ENCODE measurements around the gene MYL11. TPM values are rescaled to one million over a fixed set of nuclear protein-coding genes. Genes with fewer than 3 reads are reported as not detected.

Gene MYL11
- total RNA-seq, 1 donor from 2014 or later, result not detected

DNA sequence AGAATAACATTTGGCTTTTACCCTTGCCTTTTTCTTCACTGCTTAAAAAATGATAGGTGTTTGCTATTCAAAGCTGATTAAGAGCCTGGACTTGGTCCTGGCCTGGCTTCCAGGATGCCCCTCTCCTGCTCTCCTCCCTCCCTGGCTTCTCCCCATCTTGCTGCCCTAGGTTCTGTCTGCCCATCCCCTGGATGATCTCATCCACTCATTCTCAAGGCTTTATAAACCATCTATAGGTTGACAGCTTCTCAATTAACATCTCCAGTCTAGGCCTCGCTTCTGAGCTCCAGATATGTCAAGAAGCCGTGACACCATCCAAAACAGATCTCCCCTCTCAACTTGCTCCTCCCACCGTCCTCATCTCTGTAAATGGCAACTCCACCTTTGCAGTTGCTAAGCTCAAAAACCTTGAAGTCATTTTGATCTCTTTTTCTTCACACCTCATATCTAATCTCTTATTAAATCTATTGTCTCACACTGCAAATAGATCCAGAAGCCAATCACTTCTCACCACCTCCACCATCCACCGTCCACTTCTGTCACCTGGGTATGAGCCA, 41.5 kb downstream of the MYL11 start:
- no peak for ATAC-seq
- DNase-seq (ENCODE audit: low spot score), result no peak

DNA sequence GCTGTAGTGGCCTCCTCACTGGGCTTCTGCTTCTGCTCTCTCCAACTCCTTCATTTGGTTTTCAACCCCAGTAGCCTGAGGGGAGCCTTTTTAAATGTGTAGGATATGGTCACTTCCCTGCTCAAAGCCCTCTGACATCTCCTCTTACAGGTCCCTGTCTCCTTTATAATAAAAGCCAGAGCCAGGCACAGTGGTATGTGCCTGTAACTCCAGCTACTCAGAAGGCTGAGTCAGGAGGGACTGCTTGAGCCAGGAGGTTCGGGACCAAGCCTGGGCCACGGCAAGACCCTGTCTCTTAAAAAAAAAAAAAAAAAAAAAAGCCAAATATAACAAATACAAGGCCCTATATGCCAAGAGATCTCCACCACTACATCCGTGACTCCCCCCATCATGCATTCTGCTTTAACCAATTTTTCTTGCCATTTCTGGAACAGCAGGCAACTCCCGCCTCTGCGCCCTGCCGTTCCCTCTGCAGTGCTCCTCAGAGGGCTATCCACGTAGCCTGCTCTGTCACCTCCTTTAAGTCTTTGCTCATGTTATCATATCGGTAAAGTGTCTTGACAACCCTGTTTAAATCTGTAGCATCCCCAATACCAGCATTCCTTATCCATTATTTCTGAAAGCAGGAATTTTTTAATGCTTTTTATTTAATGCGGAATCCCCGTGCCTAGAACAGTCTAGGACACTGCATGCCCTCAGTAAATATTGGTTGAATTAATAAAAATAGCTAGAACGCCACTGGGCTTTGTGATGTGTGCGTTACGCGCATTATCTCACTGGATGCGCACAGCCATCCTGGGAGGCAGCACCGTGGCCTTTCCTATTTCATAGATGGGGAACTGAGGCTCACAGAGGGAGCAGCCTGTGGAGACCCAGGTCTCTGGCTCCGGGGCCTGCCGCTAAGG, 42.3 kb downstream of the MYL11 start:
- DNase-seq (ENCODE audit: low spot score) (no peak), ATAC-seq (no peak)

- peak; percentile 93 for DNase-seq (ENCODE audit: low spot score)
- peak; percentile 92 for ATAC-seq
Measured at GRCh38 chr16:30417529-30418349, 43.1 kb downstream of the MYL11 start.

DNA sequence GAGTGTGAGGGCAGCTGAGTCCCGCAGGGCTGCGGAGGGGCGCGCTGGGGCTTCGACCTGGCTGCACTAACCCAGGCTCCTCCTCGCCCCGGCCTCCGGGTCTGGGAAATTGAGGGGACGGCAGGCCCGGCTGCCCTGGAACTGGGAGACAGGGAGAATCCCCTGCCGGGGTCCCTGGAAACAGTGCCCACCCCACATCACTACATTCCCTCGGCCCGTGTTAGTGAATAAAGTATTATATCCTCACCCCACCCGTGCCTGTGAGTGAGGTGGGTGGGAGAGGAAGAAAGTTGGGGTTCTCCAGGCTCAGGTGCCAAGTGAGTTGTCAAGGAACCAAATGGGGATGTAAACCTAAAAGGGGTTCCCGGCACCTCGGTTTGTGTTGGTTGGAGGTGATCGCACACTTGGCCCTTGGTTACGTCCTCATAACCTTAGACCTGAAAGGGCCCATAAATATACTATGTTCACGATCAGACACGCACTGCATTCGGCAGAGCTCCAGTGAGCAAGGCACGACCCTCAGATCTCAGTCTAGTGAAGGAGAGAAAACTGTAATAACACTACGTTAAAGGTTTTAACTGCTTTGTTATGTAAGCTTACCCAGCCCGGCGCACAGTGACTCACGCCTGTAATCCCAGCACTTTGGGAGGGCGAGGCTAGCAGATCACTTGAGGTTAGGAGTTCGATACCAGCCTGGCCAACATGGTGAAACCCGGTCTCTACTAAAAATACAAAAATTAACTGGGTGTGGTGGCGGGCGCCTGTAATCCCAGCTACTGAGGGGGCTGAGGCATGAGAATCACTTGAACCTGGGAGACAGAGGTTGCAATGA, 44.0 kb downstream of the MYL11 start:
- DNase-seq (ENCODE audit: low spot score), result no peak
- ATAC-seq, result no peak

DNA sequence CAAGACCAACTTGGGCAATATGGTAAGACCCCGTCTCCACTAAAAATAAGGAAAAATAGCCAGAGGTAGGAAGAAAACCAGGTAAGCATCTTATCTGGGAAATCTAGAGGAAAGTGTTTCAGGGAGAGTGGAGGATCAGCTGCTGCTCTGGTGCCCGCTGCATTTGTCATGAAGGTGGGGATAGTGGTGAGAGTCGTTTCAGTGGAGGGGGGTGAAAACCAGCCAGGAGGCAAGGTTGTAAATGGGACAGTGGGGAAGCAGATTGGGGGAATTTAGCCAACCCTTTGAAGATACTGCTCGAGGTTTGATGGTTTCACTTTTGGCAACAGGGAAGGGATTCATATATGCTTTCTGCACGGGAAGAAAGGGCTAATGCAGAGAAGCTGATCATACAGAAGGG, 46.4 kb downstream of the MYL11 start:
- DNase-seq (ENCODE audit: low spot score), result no peak
- no peak for ATAC-seq

Other genes starting within 250 kb of the MYL11 start
- 8.5 TPM for gene CORO1A, start 191.2 kb upstream of the MYL11 start, total RNA-seq
- 21.7 TPM for gene BOLA2B, start 181.1 kb upstream of the MYL11 start, total RNA-seq
- 77.1 TPM for gene SLX1A, start 180.9 kb upstream of the MYL11 start, total RNA-seq
- gene SULT1A3, start 175.5 kb upstream of the MYL11 start, total RNA-seq, result 22.8 TPM
- gene NPIPB13, start 126.3 kb upstream of the MYL11 start, total RNA-seq, result 6.2 TPM
- gene CD2BP2, start 19.5 kb upstream of the MYL11 start, total RNA-seq, result 15.4 TPM
- gene TBC1D10B, start 4.3 kb upstream of the MYL11 start, total RNA-seq, result 14.1 TPM
- 1.4 TPM for gene SEPTIN1, start 7.8 kb downstream of the MYL11 start, total RNA-seq
- 5.4 TPM for gene ZNF48, start 20.6 kb downstream of the MYL11 start, total RNA-seq
- gene ZNF771, start 32.8 kb downstream of the MYL11 start, total RNA-seq, result 13.5 TPM
- 11.1 TPM for gene DCTPP1, start 55.2 kb downstream of the MYL11 start, total RNA-seq
- 199 TPM for gene SEPHS2, start 71.1 kb downstream of the MYL11 start, total RNA-seq
- 11.0 TPM for gene ITGAL, start 97.9 kb downstream of the MYL11 start, total RNA-seq
- 21.7 TPM for gene ZNF768, start 151.8 kb downstream of the MYL11 start, total RNA-seq
- gene ZNF747, start 160.1 kb downstream of the MYL11 start, total RNA-seq, result 7.1 TPM
- gene ZNF764, start 183.6 kb downstream of the MYL11 start, total RNA-seq, result 6.3 TPM
- gene ZNF688, start 196.9 kb downstream of the MYL11 start, total RNA-seq, result 8.8 TPM
- 11.8 TPM for gene ZNF785, start 210.9 kb downstream of the MYL11 start, total RNA-seq
- 4.9 TPM for gene ZNF689, start 235.6 kb downstream of the MYL11 start, total RNA-seq